GM10266 (cell line): Measurements from ENCODE around the gene DPP10.

Experiments used
- DNase-seq: peaks from one replicate; pipeline ENCODE4 v3.0.0; 2012; ENCODE audit errors: extremely low spot score
- CTCF ChIP-seq: IDR thresholded peaks from 2 replicates; pipeline ENCODE4 v1.5.1; 2012; ENCODE audit warnings: mild to moderate bottlenecking, low read depth; ENCODE audit not compliant: control insufficient read depth, insufficient read depth; ENCODE audit errors: missing control alignments

The DPP10 gene

GRCh38 chr2:115694651-115695050 is 1252.2 kb downstream of the DPP10 start:
- no peak for DNase-seq
- TF ChIP-seq CTCF: no peak

DNA sequence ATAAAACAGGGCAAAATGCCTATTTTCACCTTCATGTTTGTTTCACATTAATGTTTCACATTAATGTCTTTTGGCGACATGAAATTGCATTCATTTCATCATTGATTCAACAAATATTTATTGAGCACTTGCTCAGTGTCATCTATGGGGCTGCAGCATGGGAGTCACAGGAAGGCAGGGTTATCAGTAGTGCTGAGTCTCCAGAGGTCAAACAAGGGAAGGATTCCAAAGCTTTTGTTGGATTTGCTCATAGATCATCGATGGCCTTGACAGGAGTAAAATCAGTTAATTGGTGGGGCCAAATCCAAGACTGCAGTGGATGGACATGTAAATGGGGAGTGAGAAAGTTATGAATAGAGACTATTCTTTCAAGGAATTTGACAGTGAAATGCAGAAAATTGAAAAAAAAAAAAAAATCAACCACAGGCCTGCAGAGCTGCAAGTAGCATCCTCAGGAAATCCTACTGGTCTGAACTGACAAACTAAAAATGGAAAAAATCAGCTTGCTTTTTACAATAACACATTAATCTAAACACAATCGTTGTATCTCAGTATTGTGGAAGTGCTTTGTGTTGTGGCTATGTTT is 1290.8 kb downstream of the DPP10 start:
- TF ChIP-seq CTCF: no peak
- no peak for DNase-seq

- no peak for TF ChIP-seq CTCF
Measured at GRCh38 chr2:115738111-115738510, 1295.7 kb downstream of the DPP10 start.

DNA sequence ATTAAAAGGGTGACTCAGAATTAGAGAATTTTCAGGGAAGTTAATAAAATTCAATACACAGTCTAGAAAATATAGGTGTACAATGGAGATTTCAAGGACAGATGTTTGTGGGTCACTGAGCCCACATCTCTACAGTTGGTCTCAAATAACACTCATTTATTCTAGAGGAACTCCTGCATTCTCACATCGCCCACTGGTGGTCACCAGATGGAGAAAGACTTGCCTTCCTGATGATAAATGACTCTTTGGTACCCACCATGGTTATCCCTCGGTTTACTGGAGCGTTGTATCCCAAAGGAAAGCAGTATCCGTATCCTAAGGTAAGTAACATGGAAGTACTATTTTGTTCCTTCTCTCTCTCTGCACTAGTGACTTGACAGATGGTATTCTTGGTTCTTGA is 1297.1 kb downstream of the DPP10 start:
- DNase-seq: no peak
- TF ChIP-seq CTCF: no peak

More at GRCh38 chr2:115738111-115738510, 1295.7 kb downstream of the DPP10 start:
- no peak for DNase-seq

DNA sequence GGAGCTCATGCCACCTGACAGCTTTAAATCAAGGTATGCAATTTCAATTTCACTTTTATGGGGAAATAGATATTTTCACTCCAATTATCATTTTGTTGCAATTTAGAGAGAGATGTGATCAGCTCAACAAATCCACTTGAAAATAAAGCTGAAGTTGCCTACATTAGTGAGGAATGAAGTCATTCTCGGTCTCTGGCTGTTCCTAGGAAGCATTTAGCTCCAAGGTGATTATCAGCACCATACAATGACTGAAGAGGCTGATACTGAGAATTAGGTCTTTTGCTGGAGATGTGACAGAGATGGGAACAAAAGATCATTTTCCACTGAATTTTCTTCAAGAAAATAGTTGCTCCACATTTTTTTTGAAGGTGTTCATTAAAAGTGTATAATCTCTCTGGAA is 1303.7 kb downstream of the DPP10 start:
- TF ChIP-seq CTCF: no peak

DNA sequence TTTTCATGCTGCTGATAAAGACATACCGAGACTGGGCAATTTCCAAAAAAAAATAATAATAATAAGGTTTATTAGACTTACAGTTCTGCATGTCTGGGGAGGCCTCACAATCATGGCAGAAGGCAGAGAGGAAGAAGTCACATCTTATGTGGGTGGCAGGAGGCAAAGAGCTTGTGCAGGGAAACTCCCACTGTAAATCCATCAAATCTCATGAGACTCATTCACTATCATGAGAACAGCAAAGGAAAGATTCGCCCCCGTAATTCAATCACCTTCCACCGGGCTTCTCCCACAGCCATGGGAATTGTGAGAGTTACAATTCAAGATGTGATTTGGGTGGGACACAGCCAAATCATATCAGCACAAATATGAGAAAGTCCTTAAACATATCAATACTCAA is 1314.8 kb downstream of the DPP10 start:
- DNase-seq: no peak
- TF ChIP-seq CTCF: no peak

More for the DNA sequence above, 1303.7 kb downstream of the DPP10 start:
- no peak for DNase-seq

GRCh38 chr2:115763601-115764000 is 1321.2 kb downstream of the DPP10 start:
- DNase-seq: no peak
- no peak for TF ChIP-seq CTCF
